NCI-H774 (cell line): ENCODE results near the gene FN3K.
A peak's percentile ranks its signal among the peaks of the same experiment; 100 is the strongest.

Source experiments
- DNase-seq: peaks from one replicate; lab custom pipeline; 2025; lab: John Stamatoyannopoulos, UW

Gene FN3K

GRCh38 chr17:82734987-82735866, at the start of gene FN3K:
Gene FN3K (plus strand): TSS chr17:82735615. CDS start chr17:82735637, 22 bp downstream.
- DNase-seq: peak; percentile 86

- no peak for DNase-seq
These were observed 48.8 kb upstream of the FN3K start for GRCh38 chr17:82686366-82687324.

GRCh38 chr17:82687375-82687861, 48.0 kb upstream of the FN3K start:
- no peak for DNase-seq

- DNase-seq: no peak
These were observed 47.5 kb upstream of the FN3K start for GRCh38 chr17:82687871-82688270.

- no peak for DNase-seq
These were observed 46.3 kb upstream of the FN3K start for GRCh38 chr17:82689077-82689476.

- DNase-seq: no peak
These were observed 44.5 kb upstream of the FN3K start for GRCh38 chr17:82690786-82691489.

- DNase-seq: no peak
These were observed 43.7 kb upstream of the FN3K start for GRCh38 chr17:82691714-82692113.

- DNase-seq: no peak
These were observed 43.1 kb upstream of the FN3K start for GRCh38 chr17:82692268-82692667.

GRCh38 chr17:82693168-82693867, 42.1 kb upstream of the FN3K start:
- DNase-seq: no peak

GRCh38 chr17:82694647-82695046, 40.8 kb upstream of the FN3K start:
- no peak for DNase-seq

GRCh38 chr17:82696259-82696658, 39.2 kb upstream of the FN3K start:
- DNase-seq: no peak

- no peak for DNase-seq
These were observed 38.3 kb upstream of the FN3K start for GRCh38 chr17:82696916-82697807.

GRCh38 chr17:82697808-82698064, 37.7 kb upstream of the FN3K start:
- DNase-seq: no peak

GRCh38 chr17:82698065-82698973, 37.1 kb upstream of the FN3K start, which contains the start of gene RAB40B:
Gene RAB40B (minus strand): TSS chr17:82698698. CDS start chr17:82698596, 102 bp downstream.
- peak; percentile 100 for DNase-seq

GRCh38 chr17:82698974-82699442, 36.4 kb upstream of the FN3K start:
- no peak for DNase-seq

GRCh38 chr17:82699551-82699950, 35.9 kb upstream of the FN3K start:
- DNase-seq: no peak

GRCh38 chr17:82702231-82702927, 33.0 kb upstream of the FN3K start:
- DNase-seq: no peak

GRCh38 chr17:82703036-82703745, 32.2 kb upstream of the FN3K start:
- no peak for DNase-seq
